ENCODE data around the gene TMEM108. TPM values are rescaled to one million over a fixed set of nuclear protein-coding genes. Genes with fewer than 3 reads are reported as not detected.

Gene TMEM108
- total RNA-seq, 1 experiment from 2014 or later: 0.34 TPM

DNA sequence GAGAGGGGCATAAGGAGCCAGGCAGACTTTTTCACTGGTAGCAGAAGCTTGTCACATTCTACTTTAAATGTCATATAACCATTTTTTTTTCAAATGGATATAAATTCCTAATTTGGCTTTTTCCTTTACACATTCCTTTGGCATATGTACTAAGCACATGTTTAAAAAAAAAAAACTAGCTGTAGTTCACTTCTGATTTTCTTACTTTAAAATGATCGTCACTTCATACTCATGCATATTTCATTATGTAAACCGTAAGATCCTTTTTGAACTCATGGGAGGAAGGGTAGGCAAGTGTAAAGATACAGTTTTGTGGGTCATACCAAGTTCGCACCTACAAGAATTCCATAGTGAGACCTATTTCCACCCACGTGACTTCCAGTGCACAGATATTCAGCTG lies 316.5 kb downstream of the TMEM108 start:
- no peak for DNase-seq (ENCODE audit: low read depth)

DNA sequence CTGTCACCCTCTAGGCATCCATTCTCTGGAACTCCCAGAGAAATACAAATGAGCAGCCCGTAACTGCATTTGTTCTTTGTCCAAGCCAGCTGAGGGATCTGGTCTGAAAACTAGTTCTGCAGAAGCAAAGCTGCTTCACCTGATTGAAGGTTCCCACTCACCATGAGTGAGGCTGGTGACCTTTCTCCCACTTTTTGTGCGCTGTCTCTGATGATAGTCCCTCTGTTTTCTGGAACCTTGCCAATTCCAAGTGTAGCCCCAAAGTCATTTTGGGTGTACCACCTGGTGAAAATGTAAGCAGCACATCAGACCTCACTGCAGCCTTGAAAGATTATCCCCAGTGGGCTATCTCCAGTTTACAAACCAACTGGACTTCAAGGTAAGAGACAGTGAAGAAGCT lies 322.3 kb downstream of the TMEM108 start:
- no peak for DNase-seq (ENCODE audit: low read depth)

DNA sequence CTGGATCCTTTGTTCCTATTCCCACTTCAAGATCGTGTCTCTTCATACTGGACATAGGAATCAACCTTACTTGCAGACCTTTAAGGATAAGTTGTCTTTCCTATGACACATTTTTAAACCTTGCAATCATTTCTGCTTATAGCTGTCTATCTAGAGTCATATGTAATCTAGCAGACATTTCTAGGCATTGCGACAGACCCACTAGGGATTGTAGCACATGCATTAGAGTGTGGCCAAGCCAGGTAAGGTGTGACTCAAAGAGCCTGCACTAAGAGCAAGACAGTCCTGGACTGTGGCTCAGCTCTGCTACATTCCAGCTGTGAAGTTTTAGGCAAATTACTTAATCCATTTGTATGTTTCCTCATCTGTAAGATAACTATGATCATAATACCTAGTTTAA lies 322.8 kb downstream of the TMEM108 start:
- no peak for DNase-seq (ENCODE audit: low read depth)

DNA sequence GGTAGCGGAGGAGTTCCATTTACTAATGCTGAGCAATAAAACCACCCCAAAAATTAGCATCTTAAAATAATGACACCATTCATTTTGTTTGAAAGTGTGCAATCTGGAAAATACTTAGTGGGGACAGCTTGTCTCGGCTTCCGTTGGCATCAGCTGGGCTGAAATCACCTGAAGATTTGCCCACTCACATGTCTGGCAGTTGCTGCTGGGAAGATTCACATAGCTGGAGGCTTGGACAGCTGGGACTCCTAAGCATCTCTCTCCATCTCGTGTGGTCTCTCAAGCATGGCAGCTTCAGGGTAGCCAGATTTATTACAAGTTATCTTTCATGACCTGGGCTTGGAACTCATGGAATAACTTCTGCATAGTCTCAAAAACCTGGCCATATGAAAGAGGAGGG lies 323.2 kb downstream of the TMEM108 start:
- no peak for DNase-seq (ENCODE audit: low read depth)

DNA sequence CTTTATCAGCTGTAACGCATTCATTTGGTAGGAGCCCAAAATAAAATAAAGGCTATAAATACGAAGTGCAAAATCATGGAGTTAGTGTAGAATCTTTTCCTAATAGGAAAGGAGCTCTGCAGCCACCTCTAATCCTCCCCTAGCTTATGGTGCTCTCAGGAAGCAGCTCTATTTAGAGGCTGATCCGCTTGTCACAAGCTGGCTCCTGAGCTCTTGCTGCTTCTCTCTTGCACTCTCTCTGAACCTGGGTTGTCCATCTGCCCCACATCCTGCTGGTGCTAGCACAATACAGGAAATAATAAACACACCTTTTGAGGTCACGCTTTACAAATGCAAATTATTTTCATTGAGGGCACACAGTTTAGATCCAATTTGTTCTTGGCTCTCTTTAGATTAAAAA lies 324.3 kb downstream of the TMEM108 start:
- DNase-seq (ENCODE audit: low read depth): no peak

DNA sequence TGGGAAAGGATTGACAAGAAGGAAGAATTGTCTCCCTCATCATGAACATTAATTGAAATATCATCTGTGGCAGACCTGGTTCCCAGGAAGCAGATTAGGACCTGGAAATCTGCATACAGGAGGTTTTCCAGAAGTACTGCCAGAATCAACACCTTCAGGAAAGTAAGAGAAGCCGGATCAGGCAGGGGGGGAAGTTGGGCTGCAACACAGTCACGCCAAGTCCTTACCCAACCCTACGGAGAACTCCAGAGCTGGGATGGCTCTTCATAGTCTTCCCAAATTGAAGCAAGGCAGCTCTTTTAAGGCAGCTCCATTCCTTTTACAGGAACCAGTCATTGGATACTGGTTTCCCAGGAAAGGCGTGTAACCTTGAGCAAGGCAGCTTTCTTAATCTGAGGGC lies 326.5 kb downstream of the TMEM108 start:
- DNase-seq (ENCODE audit: low read depth): no peak

DNA sequence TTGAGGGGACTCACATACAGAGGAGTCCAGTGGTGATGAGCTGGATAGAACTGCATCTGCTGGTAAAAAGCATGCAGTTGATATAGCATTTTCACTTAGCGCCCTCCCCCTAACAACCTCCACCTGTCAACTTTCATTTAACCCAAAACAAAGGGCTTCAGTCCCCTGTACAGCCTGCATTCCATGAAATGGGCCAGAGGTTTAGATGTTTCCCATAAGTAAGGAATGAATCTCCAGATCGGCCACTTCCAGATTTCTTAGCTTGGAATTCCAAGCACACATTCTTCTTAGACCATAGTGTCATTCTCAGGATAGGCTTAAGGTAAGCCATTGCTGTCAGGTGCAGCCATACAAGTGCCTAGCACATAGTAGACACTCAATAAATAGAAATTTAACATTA lies 328.7 kb downstream of the TMEM108 start:
- DNase-seq (ENCODE audit: low read depth): no peak

DNA sequence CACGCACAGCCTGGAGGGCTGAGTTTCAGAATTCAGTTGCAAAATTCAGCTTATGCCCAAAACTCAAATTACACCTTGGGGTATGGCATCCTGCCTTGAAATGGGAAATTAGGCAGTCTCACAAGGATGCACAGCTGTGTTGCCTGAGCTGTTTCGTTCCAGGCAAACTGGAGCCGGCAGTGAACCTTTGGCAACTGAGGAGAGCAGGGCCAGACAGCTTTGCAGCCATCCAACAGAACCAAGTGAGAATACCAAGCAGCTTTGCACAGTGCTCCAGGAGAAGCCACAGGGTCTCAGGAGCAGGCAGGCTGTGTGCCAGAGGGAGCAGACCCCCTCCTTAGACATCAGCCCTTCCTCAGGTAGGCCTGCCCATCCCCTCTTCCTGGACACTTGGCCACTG lies 329.2 kb downstream of the TMEM108 start:
- no peak for DNase-seq (ENCODE audit: low read depth)

DNA sequence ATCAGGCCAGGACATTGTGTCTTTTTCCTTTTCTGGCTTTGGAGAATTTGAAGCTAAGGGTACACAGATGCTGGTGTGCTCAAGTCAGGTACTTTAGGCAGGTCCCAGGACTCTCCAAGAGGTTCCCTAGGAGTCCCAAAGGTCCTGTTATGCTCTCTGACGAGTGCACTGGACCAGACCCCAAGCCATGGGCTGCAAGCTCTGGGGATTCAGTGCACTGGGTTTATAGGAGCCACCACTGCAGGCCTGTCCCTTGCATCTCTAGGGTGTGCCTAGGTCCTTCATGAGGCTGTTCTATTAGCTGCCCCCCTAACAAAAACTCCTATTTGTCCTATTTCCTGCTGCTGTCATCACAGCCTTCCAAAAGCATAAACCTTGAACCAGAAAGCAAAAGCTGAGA lies 329.8 kb downstream of the TMEM108 start:
- DNase-seq (ENCODE audit: low read depth): no peak

DNA sequence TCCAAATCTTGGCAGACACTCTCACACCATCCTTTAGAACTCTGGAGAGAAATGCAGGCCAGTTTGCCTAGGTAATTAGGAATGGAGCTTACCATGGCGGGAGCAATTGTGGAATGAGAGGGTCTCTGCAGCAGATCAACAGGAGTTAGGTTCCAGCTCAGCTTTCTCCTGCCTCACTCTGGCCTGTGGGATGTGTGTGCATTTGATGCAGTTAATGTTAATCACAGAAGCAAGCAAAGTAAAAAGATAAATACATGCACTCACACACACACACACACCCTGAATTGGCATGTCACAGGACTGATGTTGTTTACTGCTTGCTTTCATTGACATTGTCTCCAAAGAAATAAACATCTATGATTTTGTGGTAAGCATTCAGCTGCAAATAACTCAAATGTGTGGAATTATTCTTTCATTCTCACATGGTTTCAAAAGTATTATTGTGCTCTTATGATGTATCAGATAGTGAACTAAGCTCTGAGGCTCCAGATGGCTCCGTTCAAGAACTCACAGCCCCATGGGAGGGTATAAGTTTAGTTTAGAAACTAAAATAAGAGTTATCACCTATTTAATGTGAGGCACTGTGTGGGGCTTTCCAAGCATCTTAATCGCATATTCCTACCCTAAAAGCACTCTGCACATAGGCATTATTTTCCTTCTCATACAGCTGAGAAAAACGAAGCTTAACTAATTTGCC lies 330.3 kb downstream of the TMEM108 start:
- DNase-seq (ENCODE audit: low read depth): no peak

DNA sequence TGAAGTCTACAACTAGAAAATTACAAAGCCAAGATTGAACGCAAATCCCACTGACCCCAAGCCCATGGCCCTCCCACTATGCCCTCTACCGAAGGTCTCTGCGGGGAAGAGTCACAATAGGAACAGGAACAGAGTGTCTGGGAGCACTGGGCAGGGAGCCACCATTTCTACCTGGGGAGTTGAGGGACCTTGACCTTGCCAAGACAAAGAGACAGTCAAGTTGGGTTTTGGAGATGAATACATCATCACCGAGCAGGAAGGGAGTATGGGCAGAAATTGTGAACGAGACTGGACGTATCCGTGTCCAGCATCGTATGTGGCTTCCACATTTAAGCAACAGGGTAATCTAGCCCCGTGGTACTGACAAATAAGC lies 330.9 kb downstream of the TMEM108 start:
- DNase-seq (ENCODE audit: low read depth): no peak

DNA sequence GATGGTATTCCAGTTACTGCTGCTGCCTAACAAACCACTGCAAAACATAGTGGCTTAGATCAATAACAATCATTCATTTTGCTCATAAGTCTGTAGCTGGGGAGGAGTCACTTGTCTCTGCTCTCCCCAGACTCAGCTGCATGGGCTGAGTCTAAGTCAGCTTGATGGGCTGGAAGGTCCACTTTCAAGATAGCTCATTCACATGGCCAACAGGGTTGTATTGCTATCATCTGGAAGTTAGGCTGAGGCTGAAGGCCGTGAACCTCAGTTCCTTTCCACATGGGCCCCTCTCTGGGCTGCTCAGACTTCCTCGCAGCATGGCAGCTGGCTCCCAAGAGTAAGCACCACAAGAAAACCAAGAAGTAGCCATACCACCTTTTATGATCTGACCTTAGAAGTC lies 333.0 kb downstream of the TMEM108 start:
- DNase-seq (ENCODE audit: low read depth): no peak

DNA sequence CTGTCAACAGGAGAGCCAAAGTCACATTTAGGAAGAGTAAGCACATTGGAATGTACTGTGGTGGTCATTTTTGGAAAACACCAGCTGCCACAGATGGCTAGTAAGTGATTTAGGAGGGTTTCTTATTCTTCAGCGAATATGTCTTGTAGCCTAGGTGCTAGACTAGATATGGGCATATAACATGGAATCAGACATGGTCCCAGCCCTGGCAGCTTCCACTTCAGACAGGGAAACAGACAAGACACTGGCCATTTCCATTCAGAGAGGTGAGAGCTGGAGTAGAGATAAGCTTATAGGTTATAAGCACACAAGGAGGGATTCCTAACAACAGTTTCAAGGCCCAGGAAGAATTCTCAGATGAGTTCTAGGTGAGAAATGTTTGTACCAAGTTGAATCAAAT lies 333.5 kb downstream of the TMEM108 start:
- DNase-seq (ENCODE audit: low read depth): no peak

DNA sequence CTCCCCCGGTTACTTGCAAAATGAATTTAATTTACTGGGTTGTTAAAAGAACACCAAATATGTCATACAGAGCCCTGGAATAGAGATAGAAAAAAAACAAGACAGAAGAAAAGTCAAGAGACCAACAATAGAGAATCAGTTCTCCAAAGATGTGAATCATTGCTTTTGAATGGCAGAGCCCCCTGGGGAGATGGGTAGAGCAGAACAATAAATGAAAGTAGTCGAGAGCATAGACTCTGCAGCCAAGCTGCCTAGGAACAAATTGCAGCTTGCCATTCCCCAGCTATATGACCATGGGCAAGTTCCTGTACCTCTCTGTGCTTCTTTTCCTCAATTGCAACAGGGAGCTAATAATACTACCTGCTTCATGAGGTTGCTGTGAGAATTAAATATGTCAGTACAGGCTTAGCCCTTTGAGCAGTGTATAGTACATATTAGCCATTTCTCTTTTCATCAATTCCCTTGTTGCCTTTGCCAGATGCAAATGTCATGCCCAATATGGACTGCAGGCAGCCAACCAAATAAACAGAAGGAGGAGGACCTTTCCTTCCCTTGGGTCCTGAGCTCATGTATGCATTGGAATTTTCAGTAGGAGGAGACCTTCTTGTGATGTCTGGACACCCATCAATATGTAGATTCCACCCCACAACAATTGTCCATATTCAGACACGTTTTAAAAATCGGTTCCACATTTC lies 336.7 kb downstream of the TMEM108 start:
- DNase-seq (ENCODE audit: low read depth): peak; percentile 28

DNA sequence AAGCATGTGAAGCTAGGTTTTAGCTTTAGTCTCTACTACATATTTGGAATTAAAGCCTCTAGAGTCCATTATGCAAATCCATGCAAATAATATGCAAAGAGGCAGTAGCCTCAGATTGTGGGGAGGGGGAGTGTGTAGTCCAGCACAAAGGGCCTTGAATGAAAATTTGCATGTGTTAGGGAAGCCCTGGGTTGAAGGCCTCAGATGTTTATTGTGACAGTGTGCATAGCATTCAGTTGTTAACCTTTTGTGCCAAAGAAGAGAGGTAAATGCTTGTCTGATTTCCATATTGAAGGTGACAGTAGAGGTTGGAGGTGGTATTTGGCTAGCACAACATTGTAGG lies 337.2 kb downstream of the TMEM108 start:
- DNase-seq (ENCODE audit: low read depth): no peak

DNA sequence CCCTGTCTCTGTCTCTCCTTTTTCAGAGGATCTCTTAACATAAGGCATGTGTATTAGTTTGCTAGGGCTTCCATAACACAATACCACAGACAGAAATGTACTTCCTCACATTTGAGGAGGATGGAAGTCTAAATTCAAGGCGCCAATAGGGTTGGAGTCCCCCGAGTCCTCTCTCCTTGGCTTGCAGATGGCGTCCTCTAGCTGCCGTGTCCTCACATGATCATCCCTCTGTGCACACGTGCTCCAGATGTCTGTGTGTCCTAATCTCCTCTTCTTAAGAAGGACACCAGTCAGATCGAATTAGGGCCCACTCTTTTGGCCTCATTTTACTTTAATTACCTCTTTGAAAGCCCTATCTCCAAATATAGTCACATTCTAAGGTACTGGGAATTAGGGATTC lies 338.6 kb downstream of the TMEM108 start:
- peak; percentile 35 for DNase-seq (ENCODE audit: low read depth)

DNA sequence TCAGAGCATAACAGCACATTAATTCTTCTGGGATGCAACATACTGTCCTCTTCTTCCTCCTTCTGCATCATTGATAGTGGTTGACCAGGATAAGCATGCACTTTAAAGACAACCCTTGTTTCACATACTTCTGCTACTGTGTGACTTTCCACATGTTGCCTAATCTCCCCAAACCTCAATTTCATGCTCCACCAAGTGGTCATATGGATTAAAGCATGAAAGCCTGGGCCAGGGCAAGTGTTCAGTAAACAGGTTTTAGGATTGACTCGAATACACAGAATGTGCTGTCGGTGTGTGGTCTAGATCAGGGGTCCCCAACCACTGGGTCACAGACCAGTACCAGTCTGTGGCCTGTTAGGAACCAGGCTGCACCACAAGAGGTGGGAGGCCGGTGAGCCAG lies 339.2 kb downstream of the TMEM108 start:
- DNase-seq (ENCODE audit: low read depth): peak; percentile 25

DNA sequence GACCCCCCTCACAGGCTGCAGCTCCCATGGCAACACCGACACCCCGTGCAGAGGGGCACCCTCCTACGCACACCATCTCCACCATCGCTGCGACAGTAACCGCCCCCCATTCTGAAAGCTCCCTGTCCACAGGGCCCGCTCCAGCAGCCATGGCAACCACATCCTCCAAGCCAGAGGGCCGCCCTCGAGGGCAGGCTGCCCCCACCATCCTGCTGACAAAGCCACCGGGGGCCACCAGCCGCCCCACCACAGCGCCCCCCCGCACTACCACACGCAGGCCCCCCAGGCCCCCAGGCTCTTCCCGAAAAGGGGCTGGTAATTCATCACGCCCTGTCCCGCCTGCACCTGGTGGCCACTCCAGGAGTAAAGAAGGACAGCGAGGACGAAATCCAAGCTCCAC lies 341.7 kb downstream of the TMEM108 start:
- no peak for DNase-seq (ENCODE audit: low read depth)

DNA sequence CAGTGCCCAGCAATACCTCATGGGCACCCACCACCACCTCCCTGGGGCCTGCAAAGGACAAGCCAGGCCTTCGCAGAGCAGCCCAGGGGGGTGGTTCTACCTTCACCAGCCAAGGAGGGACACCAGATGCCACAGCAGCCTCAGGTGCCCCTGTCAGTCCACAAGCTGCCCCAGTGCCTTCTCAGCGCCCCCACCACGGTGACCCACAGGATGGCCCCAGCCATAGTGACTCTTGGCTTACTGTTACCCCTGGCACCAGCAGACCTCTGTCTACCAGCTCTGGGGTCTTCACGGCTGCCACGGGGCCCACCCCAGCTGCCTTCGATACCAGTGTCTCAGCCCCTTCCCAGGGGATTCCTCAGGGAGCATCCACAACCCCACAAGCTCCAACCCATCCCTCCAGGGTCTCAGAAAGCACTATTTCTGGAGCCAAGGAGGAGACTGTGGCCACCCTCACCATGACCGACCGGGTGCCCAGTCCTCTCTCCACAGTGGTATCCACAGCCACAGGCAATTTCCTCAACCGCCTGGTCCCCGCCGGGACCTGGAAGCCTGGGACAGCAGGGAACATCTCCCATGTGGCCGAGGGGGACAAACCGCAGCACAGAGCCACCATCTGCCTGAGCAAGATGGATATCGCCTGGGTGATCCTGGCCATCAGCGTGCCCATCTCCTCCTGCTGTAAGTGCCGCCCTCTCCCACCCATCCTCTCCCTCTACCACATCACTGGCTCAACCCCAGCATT lies 342.5 kb downstream of the TMEM108 start:
- no peak for DNase-seq (ENCODE audit: low read depth)

DNA sequence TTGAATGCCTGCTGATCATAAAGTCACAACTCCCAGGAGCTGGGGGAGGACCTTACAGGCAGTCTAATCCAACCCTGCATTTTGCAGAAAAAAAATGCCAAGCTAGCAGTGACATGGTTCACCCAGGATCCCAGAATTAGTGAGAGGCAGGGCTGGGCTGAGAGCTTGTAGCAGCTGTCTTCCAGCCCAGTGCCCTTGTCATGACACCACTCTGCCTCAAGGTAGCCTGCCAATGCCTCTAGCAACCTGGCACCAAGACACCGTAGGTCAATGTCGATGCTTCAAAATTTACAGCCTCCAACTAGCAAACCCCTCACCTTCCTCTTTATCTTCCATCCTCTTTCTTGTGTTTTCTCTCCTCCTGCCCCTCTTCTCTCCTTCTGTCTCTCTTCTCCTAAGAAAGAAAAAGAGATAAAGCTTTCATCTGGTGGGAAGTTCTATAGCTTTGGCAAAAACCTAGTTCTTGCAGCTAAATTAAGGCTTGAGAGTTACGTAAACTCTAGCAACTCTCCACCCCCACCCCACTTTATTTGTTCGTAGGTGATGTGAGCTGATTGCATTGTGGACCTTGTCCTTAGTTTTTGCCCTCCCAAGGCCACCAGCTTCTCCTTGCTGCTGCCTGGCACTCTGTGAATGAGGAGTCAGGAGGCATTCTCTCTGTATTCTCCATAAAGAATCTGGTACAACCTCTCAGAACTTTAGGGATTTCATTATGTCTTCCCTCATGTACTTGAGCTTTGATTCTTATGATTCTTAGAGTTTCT lies 343.3 kb downstream of the TMEM108 start:
- DNase-seq (ENCODE audit: low read depth): no peak

DNA sequence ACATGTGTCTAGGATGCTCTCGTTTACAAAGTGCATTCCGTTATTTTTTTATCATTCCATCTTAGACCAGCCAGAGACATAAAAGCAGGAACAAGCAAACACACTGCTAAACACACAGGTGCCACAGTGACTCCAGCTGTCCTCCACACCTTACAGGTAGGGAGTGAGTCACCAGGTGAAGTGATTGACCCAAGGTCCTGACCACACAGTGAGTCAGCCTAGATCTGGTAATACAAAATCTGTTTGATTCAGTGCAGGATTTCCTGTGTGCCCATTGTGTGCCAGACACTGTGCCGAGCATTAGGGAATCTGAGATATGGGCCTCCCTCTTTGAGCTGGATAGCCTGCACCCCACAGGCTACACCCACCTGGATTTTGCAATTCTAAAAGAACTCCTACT lies 345.0 kb downstream of the TMEM108 start:
- DNase-seq (ENCODE audit: low read depth): no peak

DNA sequence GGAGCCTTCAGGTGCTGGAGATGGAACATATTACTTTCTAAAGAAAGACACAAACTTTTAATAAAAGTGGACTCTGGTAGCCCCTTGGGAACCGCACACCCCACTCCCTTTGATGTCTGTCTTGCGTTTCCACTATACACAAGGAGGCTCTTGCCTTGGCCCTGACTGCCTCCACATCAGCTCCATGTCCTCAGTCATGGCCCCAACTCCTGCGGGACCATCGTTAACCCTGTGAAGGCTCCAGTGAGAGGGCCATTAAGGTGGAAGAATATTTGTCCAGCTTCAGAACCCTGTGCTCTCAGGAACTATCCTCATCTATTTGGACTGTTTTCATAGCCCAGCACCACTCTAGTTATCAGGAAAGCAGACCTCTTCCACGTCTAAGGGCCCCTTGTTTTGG lies 345.6 kb downstream of the TMEM108 start:
- no peak for DNase-seq (ENCODE audit: low read depth)
